Measurements from ENCODE around the gene LRFN3. TPM values are rescaled to one million over a fixed set of nuclear protein-coding genes. Genes with fewer than 3 reads are reported as not detected.

The LRFN3 gene
- total and polyA plus RNA-seq, 9 donors = 6.4 to 31.2 (median 20.8) TPM

- 0% methylated on average over 47 of the region's 47 CpGs for WGBS, 3 donors
- H3K9me3 ChIP-seq = no peaks in the 10 kb centered on the region
- H3K4me1 ChIP-seq (ENCODE audit: insufficient read depth) = peaks cover 1% of the 10 kb centered on the region
- TF ChIP-seq CTCF (IDR thresholded peaks at IDR 0.05) (peak; percentile 73 to 98 (median 97)), POLR2A (IDR thresholded peaks at IDR 0.05) (peak; percentile 50), EP300 (IDR thresholded peaks at IDR 0.05) (no peak)
- DNase-seq = peak; percentile 99
- H3K27me3 ChIP-seq = no peaks in the 10 kb centered on the region
- intact Hi-C loops (cut with DNase I) = loop anchor here (5.0 to 10.0 kb wide), 5 partner anchors 34 to 237 kb away; partner anchors contain the start of gene ARHGAP33 (in 1 of the 4)
- peak overlapping the region; percentile 29 to 66 for H3K27ac ChIP-seq
- H3K36me3 ChIP-seq = no peaks in the 10 kb centered on the region
- H3K4me3 ChIP-seq = no peak overlapping the region
These were observed 4.9 kb upstream of the LRFN3 start for GRCh38 chr19:35931161-35931873.

GRCh38 chr19:35931874-35932202 lies 4.3 kb upstream of the LRFN3 start:
- Histone ChIP-seq H3K27ac (peak overlapping the region in 1 of 2 donors; percentile 42), H3K36me3 (no peaks in the 10 kb centered on the region), H3K9me3 (no peaks in the 10 kb centered on the region), H3K27me3 (no peaks in the 10 kb centered on the region), H3K4me1 (ENCODE audit: insufficient read depth) (peaks cover 1% of the 10 kb centered on the region), H3K4me3 (no peak overlapping the region)
- TF ChIP-seq POLR2A (IDR thresholded peaks at IDR 0.05) (no peak), CTCF (IDR thresholded peaks at IDR 0.05) (no peak), EP300 (IDR thresholded peaks at IDR 0.05) (no peak)
- no peak for DNase-seq
- intact Hi-C loops (cut with DNase I) = loop anchor here (2.0 to 10.0 kb wide), 6 partner anchors 35 to 237 kb away; partner anchors contain the start of gene ARHGAP33 (in 1 of the 4)
- WGBS, 3 donors = 2 to 5% (median 3%) methylated on average over 9 of the region's 9 CpGs

DNA sequence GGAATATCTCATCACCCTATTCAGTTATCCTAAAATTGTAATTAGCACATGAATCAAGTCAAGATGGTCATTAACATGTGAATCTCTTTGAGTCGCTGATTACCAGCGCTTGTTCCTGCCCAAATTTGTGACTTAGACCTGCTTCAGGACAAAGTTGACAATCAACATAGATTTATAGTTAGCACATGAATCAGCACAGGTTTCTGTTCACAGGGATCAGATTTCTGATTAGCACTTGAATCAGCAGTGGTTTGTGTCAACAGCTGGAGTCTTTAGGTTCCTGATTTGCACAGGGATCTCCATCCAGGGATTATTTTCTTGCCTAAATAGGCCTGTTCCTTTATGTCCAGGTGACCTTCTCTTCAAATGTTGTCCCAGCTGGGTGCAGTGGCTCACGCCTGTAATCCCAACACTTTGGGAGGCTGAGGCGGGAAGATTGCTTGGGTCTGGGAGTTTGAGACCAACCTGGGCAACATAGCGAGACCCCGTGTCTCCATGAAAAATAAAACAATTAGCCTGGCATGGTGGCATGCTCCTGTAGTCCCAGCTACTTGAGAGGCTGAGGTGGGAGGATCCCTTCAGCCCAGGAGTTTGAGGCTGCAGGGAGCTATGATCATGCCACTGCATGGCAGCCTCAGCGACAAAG lies 3.8 kb upstream of the LRFN3 start:
- TF ChIP-seq CTCF (IDR thresholded peaks at IDR 0.05) (no peak), POLR2A (IDR thresholded peaks at IDR 0.05) (no peak), EP300 (IDR thresholded peaks at IDR 0.05) (no peak)
- Histone ChIP-seq H3K27ac (no peak overlapping the region), H3K4me1 (ENCODE audit: insufficient read depth) (peaks cover 3% of the 10 kb centered on the region), H3K4me3 (no peak overlapping the region), H3K36me3 (no peaks in the 10 kb centered on the region), H3K27me3 (no peaks in the 10 kb centered on the region), H3K9me3 (no peaks in the 10 kb centered on the region)
- DNase-seq = no peak
- WGBS, 3 donors = 47 to 52% (median 49%) methylated on average over 7 of the region's 7 CpGs
- intact Hi-C loops (cut with DNase I) = loop anchor here (2.0 to 10.0 kb wide), 6 partner anchors 35 to 238 kb away; partner anchors contain the start of gene ARHGAP33 (in 1 of the 4)

GRCh38 chr19:35936738-35937268 lies 629 bp downstream of the LRFN3 start:
- intact Hi-C loops (cut with DNase I) = loop anchor here in 2 of 4 donors (10.0 kb wide), 1 partner anchor 242 kb away; no protein-coding TSS in a partner anchor
- Histone ChIP-seq H3K27ac (peak overlapping the region; percentile 80), H3K4me1 (ENCODE audit: insufficient read depth) (peaks cover 13% of the 10 kb centered on the region), H3K27me3 (no peaks in the 10 kb centered on the region), H3K9me3 (no peaks in the 10 kb centered on the region), H3K4me3 (peak overlapping the region; percentile 60), H3K36me3 (no peaks in the 10 kb centered on the region)
- 15 to 19% (median 15%) methylated on average over 10 to 11 of the region's 11 CpGs for WGBS, 3 donors
- no peak for DNase-seq
- TF ChIP-seq POLR2A (IDR thresholded peaks at IDR 0.05) (no peak), CTCF (IDR thresholded peaks at IDR 0.05) (no peak), EP300 (IDR thresholded peaks at IDR 0.05) (no peak)
